Right ventricle myocardium inferior (tissue), 1 donor: Measurements from ENCODE around the gene KLHDC3. TPM values are rescaled to one million over a fixed set of nuclear protein-coding genes. Genes with fewer than 3 reads are reported as not detected.
"Not testable (repeated sequence)": the region's sequence is repeated elsewhere in the genome, so short reads cannot be mapped to it uniquely, and the experiment has no call there.

Experiments
- ATAC-seq: fragments of 200-7000 bp; cut with Tn5 transposase; one replicate; pipeline ENCODE4 v1.9.1; 2020; ENCODE audit warnings: mild to moderate bottlenecking, moderate library complexity
- DNase-seq: peaks from one replicate; pipeline ENCODE4 v3.0.0; 2021; ENCODE audit errors: missing footprints
- intact Hi-C: fragments of 100-400 bp; cut with DNase I; formaldehyde crosslinking; loops from one replicate; pipeline ENCODE4 v1.11.0; 2022
- total RNA-seq: library from RNA; stranded (reverse); fragmentation: NEBNext Ultra II Directional; extraction: Animal tissue kit (Norgen Biotek cat#: 25700); gene quantifications from one replicate; pipeline ENCODE4 v1.2.1, GENCODE V29; 2021
- donor health status: DM: no; HTN: yes; CAD: no; lungs with severe emphysema.

KLHDC3 gene
- total RNA-seq, 1 donor from 2014 or later = 145 TPM

DNA sequence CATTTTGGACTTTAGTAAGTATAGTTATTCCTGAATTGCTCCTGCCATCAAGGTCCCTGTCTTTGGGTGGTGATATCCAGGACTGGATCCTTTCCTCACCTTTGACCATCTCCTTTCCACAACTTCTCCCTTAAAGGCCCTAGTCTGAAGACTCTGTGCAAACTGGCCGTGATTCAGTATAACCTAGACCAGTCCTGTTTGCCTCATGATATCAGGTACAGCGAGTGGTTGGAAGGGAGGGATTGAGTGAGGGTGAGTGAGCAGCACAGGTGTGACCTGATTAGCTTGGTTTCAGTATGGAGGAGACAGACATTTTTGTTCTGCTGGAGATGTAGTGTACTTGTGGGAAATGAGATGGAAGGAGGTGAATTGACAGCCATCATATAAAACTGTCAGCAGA lies 5.1 kb downstream of the KLHDC3 start:
- intact Hi-C loops = no loop called here
- DNase-seq (no peak), ATAC-seq (no peak)

DNA sequence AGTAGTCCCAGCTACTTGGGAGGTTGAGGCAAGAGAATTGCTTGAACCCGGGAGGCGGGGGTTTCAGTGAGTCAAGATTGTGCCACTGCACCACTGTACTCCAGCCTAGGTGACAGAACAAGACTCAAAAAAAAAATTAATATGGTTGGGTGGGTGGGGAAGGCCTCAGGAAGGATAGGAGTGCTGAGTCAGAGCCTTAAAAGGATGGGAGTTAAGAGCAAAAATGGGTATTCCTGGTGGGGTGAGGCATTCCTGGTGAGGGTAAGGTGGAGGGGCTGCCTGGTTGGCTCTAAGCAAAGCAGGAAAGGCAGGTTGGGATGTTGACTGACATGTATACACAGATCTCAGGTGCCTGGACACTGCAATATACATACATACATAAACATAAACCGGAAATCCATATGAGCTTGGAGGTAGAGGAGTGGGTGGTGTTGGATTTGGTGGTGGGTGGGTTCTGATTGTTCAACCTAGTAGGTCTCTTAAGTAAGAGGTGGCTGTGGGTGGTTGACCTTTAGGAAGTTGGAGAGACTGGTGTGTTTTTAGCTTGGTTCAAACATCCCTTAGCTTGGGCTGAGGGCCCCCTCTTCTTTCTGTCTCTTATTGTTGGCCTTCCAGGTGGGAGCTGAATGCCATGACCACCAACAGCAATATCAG lies 6.1 kb downstream of the KLHDC3 start:
- intact Hi-C loops = no loop called here
- no peak for ATAC-seq
- no peak for DNase-seq

DNA sequence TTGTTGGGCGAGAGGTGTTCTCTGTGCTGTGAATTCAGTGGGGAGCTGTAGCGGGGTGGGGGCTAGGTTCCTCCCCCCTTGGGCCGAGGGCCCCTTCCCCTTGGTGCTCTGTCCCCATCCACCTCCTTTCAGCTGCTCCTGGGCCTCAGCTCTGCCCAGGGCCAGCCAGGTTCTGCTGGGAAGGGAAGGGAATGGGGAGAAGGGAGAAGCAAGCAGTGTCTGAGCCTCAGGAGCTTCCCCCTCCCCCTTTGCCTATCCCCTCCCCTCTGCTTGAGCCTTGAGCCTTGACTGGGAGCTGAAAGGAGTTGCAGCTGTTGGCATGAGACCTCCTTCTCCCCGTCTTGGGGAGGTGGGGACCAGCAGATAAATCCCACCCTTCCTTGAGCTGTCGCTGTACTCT lies 6.8 kb downstream of the KLHDC3 start:
- ATAC-seq (no peak), DNase-seq (no peak)
- intact Hi-C loops = no loop called here

DNA sequence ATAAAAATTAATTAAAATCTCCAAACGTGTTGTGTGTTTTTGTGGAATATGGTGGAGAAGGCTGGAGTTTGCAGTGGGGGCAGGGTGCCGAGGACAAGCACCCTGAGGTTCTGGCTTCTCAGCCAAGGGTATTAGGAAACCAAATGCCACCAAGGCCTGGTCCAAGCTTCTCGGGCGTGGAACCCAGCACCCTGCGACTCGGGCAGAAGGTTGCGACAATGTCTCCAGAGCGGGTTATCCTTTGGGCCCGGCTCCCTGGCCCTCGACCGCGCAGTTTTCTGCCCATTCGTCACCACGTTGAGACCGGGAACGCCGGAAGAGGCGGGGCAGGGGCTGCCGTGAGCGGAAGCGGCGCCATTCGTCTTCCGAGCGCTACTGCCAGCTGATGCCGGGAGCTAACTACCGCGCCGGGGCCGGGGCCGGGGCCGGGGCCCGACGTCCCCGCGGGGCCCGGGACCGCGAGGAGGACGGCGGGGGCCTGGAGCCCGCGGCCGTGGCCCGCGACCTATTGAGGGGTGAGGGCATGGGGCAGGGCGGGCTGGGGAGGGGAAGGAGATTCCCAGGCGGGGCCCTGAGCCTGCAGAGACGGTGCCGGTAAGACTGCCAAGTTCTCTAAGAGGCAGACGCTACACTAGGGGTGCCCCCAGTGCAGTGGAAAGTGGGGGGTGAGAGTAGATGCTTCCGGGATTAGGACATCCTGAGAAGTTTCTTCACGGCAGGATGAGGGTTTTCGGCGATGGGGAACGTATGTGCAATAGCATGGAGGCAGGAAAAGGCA lies 7.4 kb downstream of the KLHDC3 start, which contains the start of gene RRP36:
RRP36 (plus strand) TSS at position 354 of the 778 bp plus-strand sequence; CDS start at position 386, 32 bp downstream.
- intact Hi-C loops = no loop called here
- ATAC-seq (peak; percentile 79), DNase-seq (peak; percentile 93)

DNA sequence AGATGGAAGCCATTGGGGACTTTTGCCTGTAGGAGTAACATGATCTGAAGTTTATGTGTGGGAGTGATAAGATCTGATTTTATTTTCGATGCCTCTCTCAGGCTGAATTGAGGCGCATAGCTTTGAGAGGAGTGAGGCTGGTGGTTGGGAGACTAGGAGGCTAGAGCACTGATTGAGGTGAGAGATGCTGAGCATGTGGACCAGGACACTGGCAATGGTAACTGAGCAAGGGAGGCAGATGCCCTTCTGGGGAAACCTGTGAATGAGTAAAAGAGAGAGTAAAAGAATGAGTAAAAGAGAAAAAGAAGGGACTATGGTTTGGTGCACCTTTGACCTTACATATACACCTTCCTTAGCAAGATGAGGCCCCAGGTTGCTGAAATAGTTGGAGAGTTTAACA lies 10.4 kb downstream of the KLHDC3 start:
- ATAC-seq (no peak), DNase-seq (no peak)
- intact Hi-C loops = no loop called here

DNA sequence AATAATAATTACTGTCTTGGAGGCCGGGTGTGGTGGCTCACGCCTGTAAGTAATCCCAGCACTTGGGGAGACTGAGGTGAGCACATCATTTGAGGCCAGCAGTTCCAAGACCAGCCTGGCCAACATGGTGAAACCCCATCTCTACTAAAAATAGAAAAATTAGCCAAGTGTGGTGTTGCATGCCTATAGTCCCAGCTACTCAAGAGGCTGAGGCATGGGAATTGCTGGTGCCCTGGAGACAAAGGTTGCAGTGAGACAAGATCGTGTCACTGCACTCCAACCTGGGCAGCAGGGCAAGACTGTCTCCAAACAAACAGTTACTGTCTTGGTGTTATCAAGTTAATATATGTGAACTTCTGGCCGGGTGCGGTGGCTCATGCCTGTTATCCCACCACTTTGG lies 12.3 kb downstream of the KLHDC3 start:
- intact Hi-C loops = no loop called here
- ATAC-seq (no peak), DNase-seq (no peak)

DNA sequence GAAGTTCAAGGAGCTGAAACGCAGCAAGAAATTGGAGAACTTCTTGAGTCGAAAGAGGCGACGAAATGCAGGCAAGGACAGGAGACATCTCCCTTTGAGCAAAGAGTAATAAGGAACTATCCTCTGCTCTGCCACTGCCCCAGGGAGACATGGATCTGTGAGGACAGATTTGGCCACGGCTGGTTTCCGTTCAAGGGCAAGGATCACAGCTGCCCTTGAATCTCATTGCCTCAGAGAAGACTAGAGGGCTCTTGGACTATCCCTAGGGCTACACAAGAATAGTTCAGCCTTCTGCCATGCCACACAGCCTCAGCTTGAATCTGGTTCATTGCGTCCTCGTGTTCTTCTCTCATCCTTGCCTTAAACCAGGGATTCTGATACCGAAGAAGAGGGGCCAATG lies 15.1 kb downstream of the KLHDC3 start:
- intact Hi-C loops = no loop called here
- ATAC-seq (no peak), DNase-seq (no peak)

DNA sequence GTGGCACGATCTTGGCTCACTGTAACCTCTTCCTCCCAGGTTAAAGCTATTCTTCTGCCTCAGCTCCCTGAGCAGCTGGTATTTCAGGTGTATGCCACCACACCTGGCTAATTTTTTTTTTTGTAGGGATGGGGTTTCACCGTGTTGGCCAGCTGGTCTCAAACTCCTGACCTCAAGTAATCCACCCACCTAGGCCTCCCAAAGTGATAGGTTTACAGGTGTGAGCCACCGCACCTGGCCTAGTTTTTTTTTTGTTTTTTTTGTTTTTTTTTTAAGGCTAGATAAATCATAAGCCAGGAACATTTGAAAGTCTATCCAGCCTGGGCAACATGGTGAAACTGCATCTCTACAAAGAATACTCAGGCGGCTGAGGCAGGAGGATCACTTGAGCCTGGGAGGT lies 18.3 kb downstream of the KLHDC3 start:
- DNase-seq (no peak), ATAC-seq (no peak)
- intact Hi-C loops = no loop called here

DNA sequence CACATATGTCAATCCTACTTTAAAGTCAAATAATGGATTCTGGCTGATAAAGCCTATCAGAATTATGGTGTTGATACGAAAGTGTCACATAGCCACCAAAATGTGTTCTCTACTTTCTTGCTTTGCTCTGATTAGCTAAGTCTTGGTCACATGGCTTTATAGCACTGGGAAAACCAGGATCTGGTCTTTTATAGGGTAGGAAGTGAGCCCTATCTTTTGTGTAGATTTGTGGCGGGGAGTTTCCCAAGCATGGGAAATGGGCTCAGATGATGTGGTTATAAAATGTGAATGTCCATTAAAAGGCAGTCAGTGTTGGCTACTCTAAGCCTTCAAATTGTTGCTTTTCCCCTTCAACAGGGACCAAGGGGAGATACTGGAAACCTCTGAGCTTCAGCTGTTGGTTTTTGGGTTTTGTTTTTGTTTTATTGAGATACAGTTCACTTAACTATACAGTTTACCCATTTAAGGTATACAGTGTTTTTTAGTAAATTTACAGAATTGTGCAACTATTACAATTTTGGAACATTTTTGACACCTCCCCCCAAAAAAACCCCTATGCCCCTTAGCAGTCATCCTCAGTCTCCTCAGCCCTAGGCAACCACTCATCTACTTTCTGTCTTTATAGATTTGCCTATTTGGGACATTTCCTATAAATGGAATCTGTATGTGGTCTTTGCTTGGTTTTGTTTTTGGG lies 19.6 kb downstream of the KLHDC3 start:
- intact Hi-C loops = no loop called here
- ATAC-seq = no peak
- no peak for DNase-seq

DNA sequence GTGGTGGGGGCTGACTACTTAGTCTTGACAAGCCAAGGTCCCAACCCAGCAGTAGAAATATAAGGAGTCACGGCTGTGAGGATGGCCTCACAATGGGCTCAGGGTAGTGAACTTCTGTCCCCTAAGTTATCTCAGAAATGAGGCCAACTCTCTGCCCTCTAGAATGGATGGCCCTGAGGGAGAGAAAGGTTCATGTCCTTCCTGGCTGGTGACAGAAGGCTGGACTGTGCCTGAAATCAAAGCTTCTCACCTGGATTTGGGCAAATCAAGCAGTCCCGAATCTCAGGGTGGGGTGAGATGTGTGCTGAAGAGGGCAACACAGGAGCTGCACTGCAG lies 20.1 kb downstream of the KLHDC3 start:
- DNase-seq (no peak), ATAC-seq (no peak)
- intact Hi-C loops = no loop called here

DNA sequence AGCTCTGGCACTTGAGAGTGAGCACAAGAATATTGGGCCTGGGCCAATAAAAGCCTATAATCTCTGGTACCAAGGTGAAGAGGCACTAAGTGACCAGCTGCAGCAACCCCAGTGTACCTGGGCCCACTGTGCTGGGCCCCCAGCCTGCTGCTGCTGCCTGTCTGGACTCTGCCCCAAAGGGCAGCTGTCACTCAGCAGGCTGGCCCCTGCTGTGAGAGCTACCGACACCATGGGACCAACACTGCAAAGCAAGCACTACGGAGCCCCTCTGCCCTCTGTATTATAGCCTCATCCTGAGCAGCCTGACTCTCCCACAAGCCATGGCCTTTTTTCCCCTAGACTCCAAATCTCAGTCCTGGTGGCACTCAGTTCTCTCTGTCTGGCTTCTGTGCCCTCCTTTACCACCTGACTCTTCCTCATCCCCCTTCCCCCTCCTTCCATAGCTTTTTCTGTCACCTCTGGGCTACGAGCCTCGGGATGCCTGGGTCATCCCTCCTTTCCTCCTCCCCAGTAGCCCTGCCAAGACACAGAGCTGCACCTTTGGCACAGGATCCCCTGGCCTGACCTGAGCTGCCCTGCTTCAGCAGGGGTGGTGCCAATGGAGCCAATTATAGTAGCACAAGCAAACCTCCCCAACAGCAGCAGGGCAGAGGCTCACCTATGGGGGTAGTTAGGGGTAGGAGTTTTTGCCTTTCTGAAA lies 21.6 kb downstream of the KLHDC3 start:
- ATAC-seq (peak; percentile 93), DNase-seq (no peak)
- intact Hi-C loops = loop anchor here (1.0 to 2.0 kb wide), 2 partner anchors 17 to 18 kb away; partner anchors contain the start of gene CUL7

DNA sequence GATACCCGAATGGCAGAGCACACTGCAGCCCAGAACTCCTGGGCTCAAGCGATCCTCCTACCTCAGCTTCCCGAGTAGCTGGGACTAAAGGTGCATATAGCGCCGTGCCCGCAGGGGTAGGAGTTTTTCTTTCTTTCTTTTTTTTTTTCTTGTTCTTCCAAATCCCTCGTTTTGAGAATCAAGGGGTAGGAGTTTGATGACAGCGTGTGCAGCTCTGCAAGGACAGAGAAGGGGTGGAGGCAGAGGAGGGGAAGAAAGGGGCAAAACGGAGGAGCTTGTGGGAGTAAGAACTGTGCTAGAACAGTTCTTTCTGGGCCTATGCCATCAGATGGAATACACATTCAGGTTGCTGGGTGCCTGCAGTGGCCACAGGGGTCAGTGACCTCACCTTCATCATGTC lies 22.7 kb downstream of the KLHDC3 start:
- intact Hi-C loops = loop anchor here (1.0 to 2.0 kb wide), 2 partner anchors 16 to 19 kb away; partner anchors contain the start of gene CUL7
- DNase-seq (no peak), ATAC-seq (no peak)

DNA sequence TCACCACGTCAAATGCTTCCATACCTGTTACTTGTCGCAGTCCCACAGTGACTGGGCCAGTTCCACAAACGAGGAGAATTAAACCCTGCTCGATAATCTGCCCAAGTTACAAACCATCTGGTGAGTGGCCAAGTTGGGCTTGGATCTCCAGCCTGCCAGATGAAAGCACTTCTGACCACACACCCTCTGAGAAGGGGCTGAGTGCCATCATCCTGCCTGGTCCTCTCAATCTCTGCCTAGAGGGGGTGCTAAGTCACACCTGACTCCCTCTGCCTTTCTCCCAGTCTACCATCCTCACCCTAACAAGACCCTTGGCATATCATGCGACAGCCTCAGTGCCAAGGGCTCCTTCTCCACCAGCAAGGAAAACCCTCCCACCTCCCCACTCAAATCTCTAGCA lies 23.1 kb downstream of the KLHDC3 start:
- intact Hi-C loops = loop anchor here (2.0 kb wide), 1 partner anchor 16 kb away; the partner anchor contains the start of gene CUL7
- peak; percentile 38 for ATAC-seq
- DNase-seq = no peak

DNA sequence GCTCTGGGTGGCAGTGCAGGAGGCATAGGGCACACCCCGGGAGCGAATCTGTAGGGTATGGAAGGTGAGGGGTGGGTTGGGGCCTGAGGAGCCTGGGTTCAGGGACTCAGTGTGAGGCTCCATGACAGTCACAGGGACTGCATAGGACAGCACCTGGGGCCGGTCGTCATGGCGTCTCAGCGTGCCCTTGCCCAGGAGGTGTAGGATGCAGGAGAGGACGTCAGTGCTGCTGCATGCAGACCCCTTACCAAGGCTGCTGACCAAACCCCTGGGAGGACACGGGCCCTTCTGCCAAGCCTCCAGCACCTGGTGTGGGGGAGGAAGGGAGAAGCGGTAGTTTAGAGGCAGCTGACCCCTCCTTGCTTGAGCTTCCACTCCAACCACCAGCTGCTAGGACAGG lies 23.7 kb downstream of the KLHDC3 start:
- intact Hi-C loops = loop anchor here (2.0 kb wide), 1 partner anchor 15 kb away; the partner anchor contains the start of gene CUL7
- DNase-seq (no peak), ATAC-seq (no peak)

DNA sequence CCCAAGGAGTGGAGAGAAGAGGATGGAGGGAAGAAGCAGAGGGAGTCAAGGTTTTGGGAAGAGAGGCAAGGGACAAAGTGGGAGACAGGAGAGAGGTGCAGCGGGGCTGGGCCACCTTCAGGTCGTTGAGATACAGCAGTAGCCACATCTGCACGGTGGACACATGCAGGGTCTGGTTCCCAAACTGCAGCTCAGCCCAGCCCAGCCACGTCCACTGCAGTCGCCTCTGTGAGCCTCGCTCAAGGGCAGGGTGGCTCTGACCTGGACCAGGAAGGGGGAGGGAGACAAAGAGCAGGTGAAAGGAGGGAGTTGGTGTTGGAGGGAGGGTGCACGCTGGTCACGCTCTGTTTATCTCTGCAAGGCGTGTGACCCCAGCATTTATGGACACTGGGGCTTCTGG lies 24.7 kb downstream of the KLHDC3 start:
- ATAC-seq (no peak), DNase-seq (no peak)
- intact Hi-C loops = no loop called here

DNA sequence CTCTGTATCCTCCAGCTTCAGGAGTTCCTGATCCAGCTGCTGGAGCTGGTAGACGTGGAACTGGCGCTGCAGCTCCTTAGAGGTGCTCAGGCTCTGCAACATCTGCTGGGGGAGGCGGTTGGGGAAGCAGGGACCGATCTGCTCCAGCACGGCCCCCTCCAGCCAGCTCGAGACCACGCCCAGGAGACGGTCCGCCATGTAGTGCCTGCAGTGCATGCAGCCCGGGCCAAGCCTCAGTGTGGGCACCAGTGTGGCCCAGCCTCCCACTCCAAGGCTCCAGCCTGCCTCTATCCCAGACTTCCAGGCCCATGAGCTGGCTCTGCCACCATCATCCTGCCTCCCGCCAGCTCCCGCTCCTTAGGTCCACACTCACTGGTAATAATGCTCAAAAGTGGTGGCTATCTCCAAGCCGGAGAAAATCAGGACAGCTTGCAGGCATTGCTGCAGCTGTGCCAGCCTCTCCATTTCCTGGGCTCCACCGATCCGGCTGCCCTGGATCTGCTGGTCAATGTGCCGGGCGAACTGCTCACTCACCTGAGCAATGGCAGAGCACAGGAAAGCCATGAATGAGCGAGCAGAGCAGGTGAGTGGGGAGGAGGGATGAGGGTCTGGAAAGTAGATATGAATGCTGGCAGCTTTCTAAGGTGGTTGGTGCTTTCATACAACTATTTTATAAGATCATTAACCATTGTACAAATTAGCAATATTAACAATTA lies 26.7 kb downstream of the KLHDC3 start:
- DNase-seq = no peak
- intact Hi-C loops = no loop called here
- ATAC-seq = no peak

DNA sequence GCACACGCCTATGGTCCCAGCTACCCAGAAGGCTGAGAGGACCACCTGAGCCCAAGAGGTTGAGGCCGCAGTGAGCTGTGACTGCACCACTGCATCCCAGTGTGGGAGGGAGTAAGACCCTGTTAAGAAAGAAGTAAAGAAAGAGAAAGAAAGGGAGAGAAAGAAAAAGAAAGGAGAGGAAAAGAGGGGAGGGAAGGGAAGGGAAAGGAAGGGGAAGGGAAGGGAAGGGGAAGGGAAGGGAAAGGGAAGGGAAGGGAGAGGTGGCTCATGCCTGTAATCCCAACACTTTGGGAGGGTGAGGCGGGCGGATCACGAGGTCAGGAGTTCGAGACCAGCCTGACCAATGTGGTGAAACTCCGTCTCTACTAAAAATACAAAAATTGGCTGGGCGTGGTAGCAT lies 27.4 kb downstream of the KLHDC3 start:
- DNase-seq, intact Hi-C loops, ATAC-seq: not testable (repeated sequence)

DNA sequence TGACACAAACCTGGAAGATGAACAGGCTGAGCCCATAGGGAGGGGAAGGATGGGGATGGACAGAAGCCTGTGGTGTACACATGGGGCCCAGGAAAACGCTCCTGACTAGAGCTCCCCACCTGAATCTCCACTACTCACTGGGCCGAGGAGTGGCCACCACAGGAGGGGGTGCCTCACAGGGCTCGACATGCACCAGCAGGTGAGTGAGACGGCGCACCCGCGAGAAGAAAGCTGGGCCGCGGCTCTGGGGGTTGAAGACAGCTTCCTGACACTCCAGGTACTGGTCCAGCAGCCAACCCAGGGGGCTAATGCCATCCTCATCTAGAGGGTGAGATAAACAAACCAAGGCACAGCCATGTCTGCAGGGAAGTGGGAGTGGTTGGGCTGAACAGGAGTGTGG lies 29.3 kb downstream of the KLHDC3 start:
- no peak for DNase-seq
- ATAC-seq = no peak
- intact Hi-C loops = no loop called here
